Measurements from ENCODE around the gene TSR1.

DNA sequence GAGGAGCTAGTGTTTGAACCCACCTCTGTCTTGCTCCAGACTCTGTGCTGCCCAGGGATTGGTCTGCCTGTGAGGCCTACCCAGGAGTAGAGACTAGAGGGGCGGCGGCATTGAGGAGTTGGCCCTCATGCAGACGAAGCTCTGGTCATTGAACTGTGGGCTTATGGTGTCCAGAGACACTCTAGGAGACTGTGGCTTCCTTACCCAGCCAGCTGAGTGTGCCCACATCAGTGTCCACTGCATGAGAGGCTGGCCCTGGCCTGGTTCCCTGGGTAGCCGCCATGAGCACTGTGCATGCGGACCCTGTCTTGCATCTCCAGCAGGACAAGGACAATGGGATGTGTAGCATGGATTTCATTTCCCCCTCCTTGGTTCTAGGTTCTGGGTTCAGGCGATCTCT lies 15.0 kb upstream of the TSR1 start:
- TF ChIP-seq, protein P1, sequence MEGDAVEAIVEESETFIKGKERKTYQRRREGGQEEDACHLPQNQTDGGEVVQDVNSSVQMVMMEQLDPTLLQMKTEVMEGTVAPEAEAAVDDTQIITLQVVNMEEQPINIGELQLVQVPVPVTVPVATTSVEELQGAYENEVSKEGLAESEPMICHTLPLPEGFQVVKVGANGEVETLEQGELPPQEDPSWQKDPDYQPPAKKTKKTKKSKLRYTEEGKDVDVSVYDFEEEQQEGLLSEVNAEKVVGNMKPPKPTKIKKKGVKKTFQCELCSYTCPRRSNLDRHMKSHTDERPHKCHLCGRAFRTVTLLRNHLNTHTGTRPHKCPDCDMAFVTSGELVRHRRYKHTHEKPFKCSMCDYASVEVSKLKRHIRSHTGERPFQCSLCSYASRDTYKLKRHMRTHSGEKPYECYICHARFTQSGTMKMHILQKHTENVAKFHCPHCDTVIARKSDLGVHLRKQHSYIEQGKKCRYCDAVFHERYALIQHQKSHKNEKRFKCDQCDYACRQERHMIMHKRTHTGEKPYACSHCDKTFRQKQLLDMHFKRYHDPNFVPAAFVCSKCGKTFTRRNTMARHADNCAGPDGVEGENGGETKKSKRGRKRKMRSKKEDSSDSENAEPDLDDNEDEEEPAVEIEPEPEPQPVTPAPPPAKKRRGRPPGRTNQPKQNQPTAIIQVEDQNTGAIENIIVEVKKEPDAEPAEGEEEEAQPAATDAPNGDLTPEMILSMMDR (conservative IDR thresholded peaks at IDR 0.05; ENCODE audit: low read depth, low read length), result no peak
- no peak for TF ChIP-seq EZH2 (IDR thresholded peaks at IDR 0.05; ENCODE audit: low read length, unreplicated experiment)
- TF ChIP-seq EZH2phosphoT487 (IDR thresholded peaks at IDR 0.05; ENCODE audit: borderline replicate concordance, low read length), result no peak

Data from PC-3 (cell line).